GM18867 (cell line): ENCODE results near the gene CYP39A1.

Experiments used
- ATAC-seq: cut with Tn5 transposase; IDR thresholded peaks from one replicate; pipeline ENCODE4 v1.9.1; 2021; ENCODE audit warnings: mild to moderate bottlenecking, moderate library complexity; ENCODE audit not compliant: unreplicated experiment

Gene CYP39A1, protein sequence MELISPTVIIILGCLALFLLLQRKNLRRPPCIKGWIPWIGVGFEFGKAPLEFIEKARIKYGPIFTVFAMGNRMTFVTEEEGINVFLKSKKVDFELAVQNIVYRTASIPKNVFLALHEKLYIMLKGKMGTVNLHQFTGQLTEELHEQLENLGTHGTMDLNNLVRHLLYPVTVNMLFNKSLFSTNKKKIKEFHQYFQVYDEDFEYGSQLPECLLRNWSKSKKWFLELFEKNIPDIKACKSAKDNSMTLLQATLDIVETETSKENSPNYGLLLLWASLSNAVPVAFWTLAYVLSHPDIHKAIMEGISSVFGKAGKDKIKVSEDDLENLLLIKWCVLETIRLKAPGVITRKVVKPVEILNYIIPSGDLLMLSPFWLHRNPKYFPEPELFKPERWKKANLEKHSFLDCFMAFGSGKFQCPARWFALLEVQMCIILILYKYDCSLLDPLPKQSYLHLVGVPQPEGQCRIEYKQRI

GRCh38 chr6:46652603-46653438, at the start of gene CYP39A1, which contains the start of gene SLC25A27:
Gene CYP39A1, minus strand, starts transcription at chr6:46652818. Its CDS starts 236 bp downstream, at chr6:46652582.
Gene SLC25A27, plus strand, starts transcription at chr6:46652975. Its CDS starts 218 bp downstream, at chr6:46653193.
- ATAC-seq: peak; percentile 100

DNA sequence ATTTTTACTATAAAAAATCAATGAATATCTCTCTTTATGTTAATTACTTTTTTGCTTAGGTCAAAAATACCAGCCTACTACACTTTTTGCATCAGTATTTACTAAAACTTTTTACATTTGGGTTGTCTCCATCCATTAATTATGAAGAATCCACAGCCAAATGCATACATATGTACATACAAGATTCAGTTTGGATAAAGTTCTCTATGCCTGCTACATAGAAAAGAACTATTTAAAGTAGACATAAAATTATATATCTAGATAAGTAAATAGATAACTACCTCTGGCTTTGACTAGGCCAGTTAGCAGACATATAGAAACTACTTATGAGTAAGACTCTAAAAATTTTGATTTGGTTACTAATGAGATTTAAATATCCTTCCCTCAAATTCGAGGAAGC, 47.4 kb upstream of the CYP39A1 start:
- no peak for ATAC-seq

DNA sequence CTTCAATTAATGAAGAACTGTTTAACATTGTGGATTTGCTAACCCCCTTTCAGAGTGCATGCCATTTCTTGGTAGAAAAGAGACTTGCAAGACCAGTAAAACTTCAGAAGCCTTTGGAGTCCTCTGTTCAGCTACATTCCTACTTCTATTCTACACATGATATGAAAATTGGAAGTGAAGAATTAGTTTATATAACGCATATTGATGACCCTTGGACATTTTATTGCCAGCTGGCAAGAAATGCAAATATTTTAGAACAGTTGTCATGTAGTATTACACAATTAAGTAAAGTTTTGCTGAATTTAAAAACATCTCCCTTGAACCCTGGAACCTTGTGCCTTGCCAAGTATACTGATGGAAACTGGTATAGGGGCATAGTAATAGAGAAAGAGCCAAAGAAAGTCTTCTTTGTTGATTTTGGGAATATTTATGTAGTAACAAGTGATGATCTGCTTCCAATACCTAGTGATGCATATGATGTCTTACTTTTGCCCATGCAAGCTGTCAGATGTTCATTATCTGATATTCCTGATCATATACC, 38.4 kb upstream of the CYP39A1 start:
- no peak for ATAC-seq

GRCh38 chr6:46690141-46690755, 37.6 kb upstream of the CYP39A1 start:
- ATAC-seq: no peak

GRCh38 chr6:46689657-46690056, 37.0 kb upstream of the CYP39A1 start:
- no peak for ATAC-seq

DNA sequence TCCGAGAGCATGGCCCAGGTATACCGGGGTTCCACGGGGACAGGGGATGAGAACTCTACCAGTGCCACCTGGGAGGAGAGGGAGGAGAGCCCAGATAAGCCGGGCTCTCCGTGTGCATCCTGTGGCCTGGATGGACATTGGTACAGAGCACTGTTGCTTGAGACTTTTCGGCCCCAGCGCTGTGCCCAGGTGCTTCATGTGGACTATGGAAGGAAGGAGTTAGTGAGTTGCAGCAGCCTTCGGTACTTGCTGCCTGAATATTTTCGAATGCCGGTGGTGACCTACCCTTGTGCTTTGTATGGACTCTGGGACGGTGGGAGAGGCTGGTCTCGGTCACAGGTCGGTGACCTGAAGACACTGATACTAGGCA, 36.3 kb upstream of the CYP39A1 start:
- ATAC-seq: no peak

DNA sequence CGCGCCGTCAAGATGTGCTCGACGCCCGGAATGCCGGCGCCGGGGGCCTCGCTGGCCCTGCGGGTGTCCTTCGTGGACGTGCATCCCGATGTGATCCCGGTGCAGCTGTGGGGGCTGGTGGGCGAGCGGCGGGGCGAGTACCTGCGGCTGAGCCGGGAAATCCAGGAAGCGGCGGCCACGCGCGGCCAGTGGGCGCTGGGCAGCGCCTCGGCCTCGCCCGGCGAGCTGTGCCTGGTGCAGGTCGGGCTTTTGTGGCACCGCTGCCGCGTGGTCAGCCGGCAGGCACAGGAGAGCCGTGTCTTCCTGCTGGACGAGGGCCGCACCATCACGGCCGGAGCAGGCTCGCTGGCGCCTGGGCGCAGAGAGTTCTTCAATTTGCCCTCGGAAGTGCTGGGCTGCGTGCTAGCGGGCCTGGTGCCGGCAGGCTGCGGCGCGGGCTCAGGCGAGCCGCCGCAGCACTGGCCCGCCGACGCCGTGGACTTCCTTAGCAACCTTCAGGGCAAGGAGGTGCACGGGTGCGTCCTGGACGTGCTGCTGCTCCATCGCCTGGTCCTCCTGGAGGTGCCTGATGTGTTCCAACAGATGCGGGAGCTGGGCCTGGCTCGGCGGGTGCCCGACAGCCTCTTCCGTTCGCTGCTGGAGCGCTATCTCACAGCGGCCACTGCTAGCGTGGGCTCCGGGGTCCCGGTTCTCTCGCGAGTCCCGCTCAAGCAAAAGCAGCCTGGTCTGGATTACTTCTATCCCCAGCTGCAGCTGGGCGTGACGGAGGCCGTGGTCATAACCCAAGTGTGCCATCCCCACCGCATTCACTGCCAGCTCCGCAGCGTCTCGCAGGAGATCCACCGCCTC, 35.7 kb upstream of the CYP39A1 start:
- ATAC-seq: no peak

DNA sequence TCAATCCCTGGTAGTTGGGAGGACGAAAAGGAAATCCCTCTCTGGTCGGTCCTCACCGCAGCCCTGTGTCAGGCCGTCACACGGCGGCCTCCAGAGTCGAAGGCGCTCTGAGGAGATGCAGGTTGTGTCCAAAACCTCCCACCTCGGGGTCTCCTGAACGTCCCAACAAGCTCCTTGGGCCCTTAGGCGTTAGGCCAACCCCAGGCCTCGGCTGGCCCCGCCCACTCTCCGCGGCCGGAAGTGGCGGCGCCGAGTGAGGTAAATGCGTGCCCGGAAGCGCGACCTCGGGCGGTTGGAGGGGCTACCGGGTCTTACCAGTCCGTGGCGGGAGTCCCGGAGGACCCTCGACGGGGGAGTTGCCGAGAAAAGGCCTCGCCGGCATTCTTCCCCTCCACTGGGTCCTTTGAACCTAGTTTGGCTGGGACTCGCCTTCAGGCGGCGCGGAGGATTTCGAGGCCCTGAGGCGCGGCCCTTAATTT, 35.0 kb upstream of the CYP39A1 start, which contains the start of gene TDRD6:
Gene TDRD6 (plus strand): TSS at position 267 of the 479 bp plus-strand sequence. CDS start 244 bp downstream, outside the sequence.
- ATAC-seq: no peak

DNA sequence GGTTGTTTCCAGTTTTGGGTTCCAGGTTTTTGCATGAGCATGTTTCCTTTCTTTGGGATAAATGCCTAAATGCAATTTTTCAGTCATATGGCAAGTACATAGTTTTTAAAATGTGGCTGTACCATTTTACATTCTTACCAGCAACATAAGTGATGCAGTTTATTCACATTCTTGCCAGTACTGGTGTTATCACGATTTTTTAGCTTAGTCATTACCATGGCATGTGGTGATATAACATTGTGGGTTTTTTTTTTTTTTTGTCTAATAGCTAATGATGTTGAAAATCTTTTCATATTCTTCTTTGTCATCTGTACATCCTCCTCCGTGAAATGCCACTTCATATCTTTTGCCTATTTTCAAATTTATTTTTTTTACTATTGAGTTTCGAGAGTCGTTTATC, 32.2 kb upstream of the CYP39A1 start:
- ATAC-seq: no peak

DNA sequence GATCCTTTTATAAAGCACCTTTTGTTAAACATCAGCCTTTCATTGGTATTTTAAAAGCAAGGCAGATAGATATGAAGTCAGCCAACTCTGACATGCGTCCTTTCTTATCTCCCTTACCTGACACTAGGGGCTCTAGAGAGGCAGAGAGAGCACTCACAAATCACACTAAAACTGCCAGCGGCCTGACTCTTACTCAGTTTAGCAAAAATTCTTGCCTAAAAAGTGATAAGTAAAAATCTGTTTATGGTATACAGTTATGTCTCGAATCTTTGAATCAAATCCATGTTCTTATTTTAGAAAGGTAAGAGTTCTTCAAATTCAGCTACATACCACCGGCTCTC, 24.7 kb upstream of the CYP39A1 start:
- peak; percentile 68 for ATAC-seq

DNA sequence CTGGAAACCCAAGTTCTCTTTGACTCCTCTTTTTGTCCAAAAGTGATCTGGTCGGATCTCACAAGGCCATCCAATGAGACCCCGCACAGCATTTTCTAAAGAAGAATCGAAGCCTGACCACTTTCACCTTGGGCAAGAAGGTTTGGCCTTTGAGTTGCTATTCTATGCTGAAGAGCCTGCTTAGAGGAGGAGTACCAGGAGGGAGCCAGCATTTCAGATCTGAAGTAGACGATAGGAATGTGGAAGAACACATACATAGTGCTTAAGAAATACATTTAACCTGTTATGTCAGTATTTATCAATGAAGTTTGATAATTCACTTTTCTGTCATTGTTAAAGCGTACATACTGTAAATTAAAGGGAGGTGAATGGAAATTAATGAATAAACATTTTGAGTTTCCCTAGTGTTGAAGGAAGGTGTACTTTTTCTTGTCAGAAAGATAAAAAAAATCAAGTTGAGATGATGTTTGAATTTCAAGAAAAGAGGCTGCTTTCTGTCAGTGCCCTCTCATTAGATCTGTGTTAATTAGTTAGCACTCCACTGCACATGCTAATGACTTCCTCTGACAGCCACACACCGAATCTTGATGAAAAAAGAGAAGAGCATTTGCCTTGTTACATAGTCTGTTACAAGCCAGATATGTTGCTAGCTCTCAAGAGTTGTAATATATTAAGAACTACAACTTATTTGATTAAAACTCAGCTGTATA, 24.1 kb upstream of the CYP39A1 start:
- ATAC-seq: peak; percentile 35

DNA sequence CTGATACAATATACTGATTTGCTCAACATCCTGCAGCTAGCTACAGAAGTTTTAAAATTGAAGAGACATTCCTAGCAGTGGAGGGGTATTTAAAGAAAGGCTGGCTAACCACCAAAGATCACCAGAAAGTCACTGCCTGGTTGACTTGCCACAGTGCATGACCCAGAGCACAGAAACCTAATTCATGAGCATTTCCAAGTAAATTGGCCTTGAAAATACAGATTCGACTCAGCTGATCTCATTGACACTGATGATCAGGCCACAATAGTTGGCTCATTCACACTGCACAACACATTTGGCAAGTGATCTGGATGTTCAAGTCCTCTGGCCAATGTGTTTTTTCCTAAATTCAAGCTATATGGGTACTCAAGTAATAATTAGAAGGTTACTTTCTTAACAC, 21.8 kb upstream of the CYP39A1 start:
- no peak for ATAC-seq

GRCh38 chr6:46667377-46667776, 14.8 kb upstream of the CYP39A1 start:
- ATAC-seq: no peak

DNA sequence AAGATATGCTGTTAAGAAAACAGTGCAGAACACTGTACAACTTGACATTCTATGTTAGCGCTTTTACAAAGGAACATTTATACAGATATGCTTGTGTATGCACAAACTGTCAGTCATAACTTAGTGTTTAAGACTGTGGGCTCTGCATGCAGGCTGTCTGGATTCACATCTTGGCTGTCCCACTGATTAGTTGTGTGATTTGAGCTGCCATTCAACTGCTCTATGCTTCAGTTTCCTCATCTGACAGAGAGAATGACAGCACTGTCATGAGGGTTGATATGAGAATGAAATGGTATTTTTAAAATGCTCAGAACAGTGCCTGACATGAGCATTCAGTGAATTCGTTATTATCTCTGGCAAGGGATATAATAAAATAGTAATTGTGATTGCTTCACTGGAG, 8.9 kb upstream of the CYP39A1 start:
- no peak for ATAC-seq

- ATAC-seq: no peak
These were observed 5.0 kb upstream of the CYP39A1 start for GRCh38 chr6:46657642-46658041.

DNA sequence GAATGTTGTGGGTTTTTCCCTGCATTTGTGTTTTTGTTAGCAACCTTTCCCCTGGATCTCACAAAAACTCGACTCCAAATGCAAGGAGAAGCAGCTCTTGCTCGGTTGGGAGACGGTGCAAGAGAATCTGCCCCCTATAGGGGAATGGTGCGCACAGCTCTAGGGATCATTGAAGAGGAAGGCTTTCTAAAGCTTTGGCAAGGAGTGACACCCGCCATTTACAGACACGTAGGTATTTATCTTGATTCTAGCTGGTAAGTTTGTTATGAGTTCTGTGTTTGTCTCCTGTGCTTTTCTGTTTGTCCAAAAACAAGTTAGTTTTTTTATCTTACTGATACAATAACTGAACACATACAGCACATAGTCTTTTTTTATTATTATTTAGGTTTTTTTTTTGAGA, 3.2 kb upstream of the CYP39A1 start:
- ATAC-seq: no peak

DNA sequence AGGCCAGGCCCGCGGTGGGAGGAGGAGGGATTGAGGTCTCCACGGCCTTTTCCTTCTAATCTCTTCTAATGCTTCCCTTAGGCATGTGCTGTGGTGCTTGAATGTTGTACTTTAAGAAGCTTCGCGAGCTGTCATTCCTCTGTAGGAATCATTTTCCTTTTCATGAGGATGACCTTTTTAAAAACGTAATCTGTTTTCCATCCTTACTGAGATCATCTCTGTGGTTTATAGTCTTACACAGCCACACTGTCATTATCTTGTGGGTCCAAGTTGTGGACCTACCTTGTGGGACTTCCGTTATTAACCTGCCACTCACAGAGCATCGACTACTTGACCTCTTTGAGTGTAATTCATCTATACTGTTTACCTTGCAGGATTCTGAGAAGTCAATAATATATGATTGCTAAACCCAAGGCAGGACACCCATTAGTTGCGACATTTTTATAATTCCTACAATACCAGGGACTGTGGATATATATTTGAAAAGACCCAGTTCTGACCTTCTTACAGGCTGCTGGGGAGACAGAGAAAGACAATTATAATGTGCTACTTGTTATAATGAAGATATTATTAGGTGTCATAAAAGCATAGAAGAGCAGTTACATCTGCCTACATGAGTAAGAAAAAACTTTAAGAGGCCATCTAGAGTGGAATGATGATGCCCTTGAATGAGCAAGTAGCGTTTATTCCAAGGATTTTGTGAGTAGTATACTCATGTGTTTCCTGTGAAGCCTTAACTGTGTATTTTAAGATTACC, 999 bp upstream of the CYP39A1 start:
- ATAC-seq: no peak

GRCh38 chr6:46652232-46652602, 401 bp downstream of the CYP39A1 start:
- no peak for ATAC-seq

GRCh38 chr6:46651816-46652215, 802 bp downstream of the CYP39A1 start:
- no peak for ATAC-seq
